HG02642 (cell line): Measurements from ENCODE around the gene PDE4B.
"Not testable (repeated sequence)": the region's sequence is repeated elsewhere in the genome, so short reads cannot be mapped to it uniquely, and the experiment has no call there.

ENCODE experiments used
- ATAC-seq: cut with Tn5 transposase; IDR thresholded peaks from one replicate; pipeline ENCODE4 v1.9.1; 2021; ENCODE audit warnings: mild to moderate bottlenecking; ENCODE audit not compliant: unreplicated experiment, poor library complexity

PDE4B gene

GRCh38 chr1:65812065-65812464 lies 19.4 kb downstream of the PDE4B start:
- peak; percentile 99 for ATAC-seq

GRCh38 chr1:65813956-65814355 lies 21.3 kb downstream of the PDE4B start:
- no peak for ATAC-seq

GRCh38 chr1:65814752-65815151 lies 22.1 kb downstream of the PDE4B start:
- ATAC-seq, result no peak

GRCh38 chr1:65817891-65818290 lies 25.2 kb downstream of the PDE4B start:
- no peak for ATAC-seq

- no peak for ATAC-seq
These were observed 26.3 kb downstream of the PDE4B start for GRCh38 chr1:65818966-65819365.

- no peak for ATAC-seq
These were observed 28.3 kb downstream of the PDE4B start for GRCh38 chr1:65820983-65821382.

GRCh38 chr1:65821386-65821785 lies 28.7 kb downstream of the PDE4B start:
- ATAC-seq, result no peak

GRCh38 chr1:65824103-65824502 lies 31.4 kb downstream of the PDE4B start:
- ATAC-seq, result no peak

GRCh38 chr1:65825741-65826140 lies 33.0 kb downstream of the PDE4B start:
- no peak for ATAC-seq

- no peak for ATAC-seq
These were observed 34.1 kb downstream of the PDE4B start for GRCh38 chr1:65826782-65827181.

GRCh38 chr1:65827346-65827745 lies 34.7 kb downstream of the PDE4B start:
- no peak for ATAC-seq

- ATAC-seq, result no peak
These were observed 37.6 kb downstream of the PDE4B start for GRCh38 chr1:65830306-65830705.

GRCh38 chr1:65832296-65832695 lies 39.6 kb downstream of the PDE4B start:
- ATAC-seq, result no peak

- no peak for ATAC-seq
These were observed 44.0 kb downstream of the PDE4B start for GRCh38 chr1:65836686-65837085.

- ATAC-seq, result no peak
These were observed 48.0 kb downstream of the PDE4B start for GRCh38 chr1:65840683-65841082.

GRCh38 chr1:65844296-65844695 lies 51.6 kb downstream of the PDE4B start:
- ATAC-seq, result no peak

- no peak for ATAC-seq
These were observed 52.3 kb downstream of the PDE4B start for GRCh38 chr1:65844821-65845534.

- no peak for ATAC-seq
These were observed 52.9 kb downstream of the PDE4B start for GRCh38 chr1:65845535-65846060.

GRCh38 chr1:65846866-65847265 lies 54.2 kb downstream of the PDE4B start:
- ATAC-seq, result no peak

GRCh38 chr1:65850281-65850680 lies 57.6 kb downstream of the PDE4B start:
- no peak for ATAC-seq

- ATAC-seq, result not testable (repeated sequence)
These were observed 63.9 kb downstream of the PDE4B start for GRCh38 chr1:65856591-65856990.

GRCh38 chr1:65866439-65866838 lies 73.7 kb downstream of the PDE4B start:
- ATAC-seq, result no peak
